Transverse colon (tissue), 4 donors: ENCODE measurements around the gene SAP30BP. TPM values are rescaled to one million over a fixed set of nuclear protein-coding genes. Genes with fewer than 3 reads are reported as not detected.
"Not testable (repeated sequence)": the region's sequence is repeated elsewhere in the genome, so short reads cannot be mapped to it uniquely, and the experiment has no call there.

Experiments used
- DNase-seq: peaks from one replicate; pipeline ENCODE4 v3.0.0-alpha.2; 2019
- H3K27ac ChIP-seq, 4 donors: fragments of 200-600 bp; sonication (generic); 2 replicates each; pipeline ENCODE4 v1.5.1; 2016 to 2018; ENCODE audit warnings: inconsistent platforms in 4 of 4
- H3K27me3 ChIP-seq: fragments of 200-600 bp; sonication (generic); 2 replicates; pipeline ENCODE4 v1.5.1; 2017; ENCODE audit warnings: inconsistent platforms
- H3K36me3 ChIP-seq, 4 donors: fragments of 200-600 bp; sonication (generic); 2 replicates each; pipeline ENCODE4 v1.5.1; 2017 to 2019; ENCODE audit warnings: inconsistent platforms in 4 of 4
- H3K4me1 ChIP-seq, 4 donors: fragments of 200-600 bp; sonication (generic); 2 replicates each; pipeline ENCODE4 v1.5.1; 2017 to 2020; ENCODE audit warnings: inconsistent platforms in 4 of 4
- H3K4me3 ChIP-seq, 4 donors: fragments of 200-600 bp; sonication (generic); 1 replicate in 1 of 4; 2 replicates in 3 of 4; pipeline versions ENCODE4 v1.5.1 to v1.6.1; 2017 to 2019; ENCODE audit warnings: inconsistent platforms in 4 of 4
- H3K9me3 ChIP-seq, 2 donors: fragments of 200-600 bp; sonication (generic); 2 replicates each; pipeline ENCODE4 v1.5.1; 2017 to 2019; ENCODE audit warnings: inconsistent platforms in 2 of 2
- EP300 ChIP-seq: sonication (generic); formaldehyde crosslinking; IDR thresholded peaks from one replicate; pipeline ENCODE4 v1.6.1; 2017; ENCODE audit warnings: antibody characterized with exemption, low read depth
- POLR2A ChIP-seq: fragments of 450-650 bp; IDR thresholded peaks from one replicate; pipeline ENCODE4 v1.6.1; 2016; ENCODE audit warnings: antibody characterized with exemption, mild to moderate bottlenecking, moderate library complexity
- POLR2AphosphoS5 ChIP-seq, 3 donors: sonication (generic); formaldehyde crosslinking; IDR thresholded peaks; one replicate each; pipeline ENCODE4 v1.6.1; 2016; ENCODE audit warnings: antibody characterized with exemption in 3 of 3
- WGBS, 2 donors: methylation state at CpG; one replicate each; pipeline ENCODE4 v1.1.5; 2018; ENCODE audit warnings: low coverage in 1 of 2; 5-methylcytosine and 5-hydroxymethylcytosine counted together
- in situ Hi-C, 4 donors: fragments of 200-750 bp; cut with MboI; loops; one replicate each; pipeline versions ENCODE4 v1.15.0 to v1.15.1; 2017; ENCODE audit warnings: low sequenced_read_pairs in 3 of 4, low pct_ligation_motif_present in 1 of 4, low pct_unique_long_range_greater_than_20kb in 1 of 4
- intact Hi-C: fragments of 100-400 bp; cut with DNase I; formaldehyde crosslinking; loops from one replicate; pipeline ENCODE4 v1.15.1; 2023; ENCODE audit warnings: low total_unique reads
- total RNA-seq, 4 donors: library from RNA; depleted of rRNA; stranded (reverse); fragments of >200 nt; gene quantifications; one replicate each; pipeline ENCODE4 v1.1.0, GENCODE V29; 2016
- TF ChIP-seq, protein P1 (sequence below), 5 experiments: fragments of 200-600 bp in 3 of 5; fragments of 450-650 bp in 2 of 5; sonication (generic) in 3 of 5; IDR thresholded peaks; 1 replicate in 2 of 5; 2 replicates in 3 of 5; pipeline ENCODE4 v1.5.1; 2016 to 2017; ENCODE audit warnings: antibody characterized with exemption in 5 of 5, inconsistent platforms in 3 of 5, mild to moderate bottlenecking in 2 of 5, moderate library complexity in 1 of 5

The SAP30BP gene
- total RNA-seq, 4 donors from 2014 or later: 49.0 to 83.8 (median 71.4) TPM

DNA sequence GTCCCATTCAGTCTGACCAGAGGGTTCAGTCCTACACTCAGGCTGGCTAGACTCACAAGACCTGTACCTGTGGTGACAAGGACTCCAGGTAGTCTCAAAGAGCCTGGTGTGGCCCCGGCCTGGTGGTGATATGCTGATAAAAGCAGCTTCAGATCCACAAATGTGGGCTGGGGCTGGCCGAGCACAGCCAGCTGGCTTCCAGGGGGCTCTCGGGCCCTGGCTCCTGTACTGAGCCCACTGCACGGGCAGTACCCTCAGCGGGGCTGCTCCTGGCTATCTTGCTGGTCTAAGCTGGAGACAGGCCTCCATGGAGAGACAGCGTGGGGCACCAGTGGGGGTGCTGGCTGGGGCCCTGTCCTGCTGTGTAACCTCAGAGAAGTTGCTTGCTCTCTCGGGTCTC is 29.6 kb upstream of the SAP30BP start:
- H3K27me3 ChIP-seq: no peaks in the 10 kb centered on the region
- TF ChIP-seq, protein P1, sequence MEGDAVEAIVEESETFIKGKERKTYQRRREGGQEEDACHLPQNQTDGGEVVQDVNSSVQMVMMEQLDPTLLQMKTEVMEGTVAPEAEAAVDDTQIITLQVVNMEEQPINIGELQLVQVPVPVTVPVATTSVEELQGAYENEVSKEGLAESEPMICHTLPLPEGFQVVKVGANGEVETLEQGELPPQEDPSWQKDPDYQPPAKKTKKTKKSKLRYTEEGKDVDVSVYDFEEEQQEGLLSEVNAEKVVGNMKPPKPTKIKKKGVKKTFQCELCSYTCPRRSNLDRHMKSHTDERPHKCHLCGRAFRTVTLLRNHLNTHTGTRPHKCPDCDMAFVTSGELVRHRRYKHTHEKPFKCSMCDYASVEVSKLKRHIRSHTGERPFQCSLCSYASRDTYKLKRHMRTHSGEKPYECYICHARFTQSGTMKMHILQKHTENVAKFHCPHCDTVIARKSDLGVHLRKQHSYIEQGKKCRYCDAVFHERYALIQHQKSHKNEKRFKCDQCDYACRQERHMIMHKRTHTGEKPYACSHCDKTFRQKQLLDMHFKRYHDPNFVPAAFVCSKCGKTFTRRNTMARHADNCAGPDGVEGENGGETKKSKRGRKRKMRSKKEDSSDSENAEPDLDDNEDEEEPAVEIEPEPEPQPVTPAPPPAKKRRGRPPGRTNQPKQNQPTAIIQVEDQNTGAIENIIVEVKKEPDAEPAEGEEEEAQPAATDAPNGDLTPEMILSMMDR (IDR thresholded peaks at IDR 0.05): no peak
- no peak for TF ChIP-seq POLR2A
- no peak for TF ChIP-seq EP300
- H3K4me3 ChIP-seq: no peak overlapping the region
- no peaks in the 10 kb centered on the region for H3K36me3 ChIP-seq
- 86% methylated on average over 6 of the region's 7 CpGs; no CpG with 5 or more reads in 1 of the 2 donors for WGBS, 2 donors
- no peak for DNase-seq
- intact Hi-C loops: no loop called here
- H3K9me3 ChIP-seq: no peaks in the 10 kb centered on the region
- peaks cover 13 to 59% (median 52%) of the 10 kb centered on the region in 4 donors for H3K4me1 ChIP-seq
- peak overlapping the region in 1 of 4 donors; percentile 27 for H3K27ac ChIP-seq
- in situ Hi-C loops: no loop called here

DNA sequence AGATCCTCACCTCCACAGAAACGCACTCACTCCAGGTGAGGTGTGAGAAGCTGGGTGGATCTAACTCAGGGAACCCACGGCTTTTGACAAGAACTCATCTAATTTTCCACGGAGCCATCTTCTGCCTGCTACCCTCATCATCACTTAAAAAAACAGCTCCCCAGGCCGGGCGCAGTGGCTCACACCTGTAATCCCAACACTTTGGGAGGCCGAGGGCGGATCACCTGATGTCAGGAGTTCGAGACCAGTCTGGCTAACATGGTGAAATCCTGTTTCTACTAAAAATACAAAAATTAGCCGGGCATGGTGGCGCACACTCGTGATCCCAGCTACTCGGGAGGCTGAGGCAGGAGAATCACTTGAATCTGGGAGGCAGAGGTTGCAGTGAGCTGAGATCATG is 29.1 kb upstream of the SAP30BP start:
- H3K36me3 ChIP-seq, DNase-seq, in situ Hi-C loops, H3K4me3 ChIP-seq, H3K27ac ChIP-seq, intact Hi-C loops, H3K9me3 ChIP-seq, H3K27me3 ChIP-seq: not testable (repeated sequence)
- H3K4me1 ChIP-seq: peaks cover 18 to 59% (median 50%) of the 10 kb centered on the region in 4 donors
- 96% methylated on average over 12 of the region's 12 CpGs; no CpG with 5 or more reads in 1 of the 2 donors for WGBS, 2 donors

DNA sequence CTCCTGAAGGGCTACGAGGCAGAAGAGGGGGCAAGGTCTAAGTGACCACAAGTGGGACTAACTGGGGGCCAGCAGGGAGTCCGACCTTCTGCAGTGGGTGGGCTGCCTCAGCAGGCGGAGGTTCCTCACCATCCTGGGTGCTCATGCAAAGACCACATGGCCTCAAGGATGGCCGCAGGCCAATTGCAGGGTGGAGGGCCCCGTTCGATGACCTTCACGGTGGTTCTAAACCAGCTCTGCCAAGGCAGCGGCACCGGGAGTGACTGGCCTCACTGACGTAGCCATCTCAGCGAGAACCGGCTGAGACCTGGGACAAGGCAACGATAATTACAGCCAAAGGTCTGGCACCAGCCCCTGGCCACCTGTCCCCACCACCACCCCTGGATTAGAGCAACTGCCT is 28.2 kb upstream of the SAP30BP start:
- Histone ChIP-seq H3K36me3 (no peaks in the 10 kb centered on the region), H3K9me3 (no peaks in the 10 kb centered on the region), H3K27me3 (no peaks in the 10 kb centered on the region), H3K4me3 (no peak overlapping the region), H3K4me1 (peaks cover 13 to 53% (median 45%) of the 10 kb centered on the region in 4 donors), H3K27ac (no peak overlapping the region)
- WGBS, 2 donors: 93% methylated on average over 13 of the region's 13 CpGs; no CpG with 5 or more reads in 1 of the 2 donors
- intact Hi-C loops (no loop called here), in situ Hi-C loops (no loop called here)
- no peak for TF ChIP-seq EP300
- no peak for DNase-seq

DNA sequence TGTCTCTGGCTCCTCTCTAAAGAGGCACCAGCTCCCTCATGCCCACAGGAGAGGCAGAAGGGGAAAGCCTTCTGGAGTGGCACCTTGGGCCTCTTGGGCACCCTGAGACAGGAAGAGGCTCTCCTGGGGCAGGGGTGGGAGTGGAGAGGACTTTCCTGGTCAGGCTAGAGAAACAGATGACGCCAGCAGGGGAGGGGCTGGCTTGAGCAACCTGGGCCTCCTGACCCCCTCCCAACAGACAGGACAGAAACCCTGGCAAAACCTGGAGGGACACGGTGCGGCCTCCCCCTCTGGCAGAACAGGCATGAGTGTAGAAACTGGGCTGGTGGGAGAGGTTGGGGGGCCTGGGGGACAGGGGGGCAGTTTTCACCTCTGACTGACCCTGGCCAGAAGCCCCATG is 27.8 kb upstream of the SAP30BP start:
- in situ Hi-C loops (no loop called here), intact Hi-C loops (no loop called here)
- DNase-seq: no peak
- peaks cover 9 to 50% (median 40%) of the 10 kb centered on the region in 4 donors for H3K4me1 ChIP-seq
- no peaks in the 10 kb centered on the region for H3K36me3 ChIP-seq
- TF ChIP-seq EP300: no peak
- no peak for TF ChIP-seq POLR2A
- TF ChIP-seq, protein P1 (IDR thresholded peaks at IDR 0.05): no peak
- no peak for TF ChIP-seq POLR2AphosphoS5 (IDR thresholded peaks at IDR 0.05)
- no peaks in the 10 kb centered on the region for H3K27me3 ChIP-seq
- H3K27ac ChIP-seq: peak overlapping the region in 1 of 4 donors; percentile 16
- H3K9me3 ChIP-seq: no peaks in the 10 kb centered on the region
- WGBS, 2 donors: 80% methylated on average over 3 of the region's 3 CpGs; no CpG with 5 or more reads in 1 of the 2 donors
- no peak overlapping the region for H3K4me3 ChIP-seq

DNA sequence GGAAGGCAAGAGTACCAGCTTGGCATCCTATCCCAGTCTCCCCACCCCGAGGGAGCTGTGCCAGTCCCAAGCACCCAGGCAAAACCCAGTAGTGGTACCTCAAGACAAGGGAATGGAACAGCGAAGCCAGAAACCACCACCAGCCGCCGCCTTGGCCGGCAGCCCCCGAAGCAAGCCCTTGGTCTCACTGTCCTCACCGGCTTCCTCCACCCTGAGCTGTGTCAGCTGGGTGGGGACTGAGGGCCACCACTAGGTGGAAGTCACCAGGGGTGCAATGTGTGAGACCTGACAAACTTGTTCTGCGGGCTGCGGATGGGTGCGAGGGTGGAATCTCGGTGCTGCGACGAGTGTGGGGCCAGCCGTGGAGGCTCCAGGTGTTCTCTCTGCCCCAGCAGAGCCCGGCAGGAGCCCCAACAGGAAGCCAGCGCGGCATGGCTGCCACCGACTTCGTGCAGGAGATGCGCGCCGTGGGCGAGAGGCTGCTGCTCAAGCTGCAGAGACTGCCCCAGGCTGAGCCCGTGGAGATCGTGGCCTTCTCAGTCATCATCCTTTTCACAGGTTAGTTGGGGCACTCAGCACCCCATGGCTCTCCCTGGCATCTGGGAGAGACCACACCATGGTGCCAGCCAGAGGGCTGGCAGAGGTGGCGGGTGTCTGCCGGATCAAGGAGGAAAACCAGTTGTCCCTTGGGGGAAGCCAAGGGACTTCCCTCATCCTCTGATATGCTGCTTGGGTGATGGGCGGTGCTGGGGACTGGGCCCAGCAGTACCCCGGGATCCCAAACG is 27.2 kb upstream of the SAP30BP start:
- H3K36me3 ChIP-seq: no peaks in the 10 kb centered on the region
- WGBS, 2 donors: 67% methylated on average over 29 of the region's 30 CpGs; no CpG with 5 or more reads in 1 of the 2 donors
- peak; percentile 80 for DNase-seq
- peak overlapping the region in 1 of 4 donors; percentile 16 for H3K27ac ChIP-seq
- H3K4me1 ChIP-seq: peaks cover 8 to 54% (median 39%) of the 10 kb centered on the region in 4 donors
- intact Hi-C loops: no loop called here
- H3K9me3 ChIP-seq: no peaks in the 10 kb centered on the region
- TF ChIP-seq POLR2AphosphoS5 (IDR thresholded peaks at IDR 0.05): peak in 2 of 3 donors; percentile 17 to 37
- TF ChIP-seq POLR2A: no peak
- TF ChIP-seq, protein P1 (IDR thresholded peaks at IDR 0.05): peak in 4 of 5 experiments; percentile 29 to 66 (median 38)
- in situ Hi-C loops: no loop called here
- H3K4me3 ChIP-seq: no peak overlapping the region
- H3K27me3 ChIP-seq: no peaks in the 10 kb centered on the region
